Upper lobe of left lung (tissue), 4 donors: ENCODE measurements around the gene RSPRY1.

ENCODE experiments used
- EP300 ChIP-seq, 4 donors: sonication (generic); formaldehyde crosslinking; IDR thresholded peaks; one replicate each; pipeline ENCODE4 v1.5.1; 2017; ENCODE audit warnings: antibody characterized with exemption in 4 of 4, control low read depth in 2 of 4
- POLR2A ChIP-seq, 4 donors: fragments of 450-650 bp; IDR thresholded peaks; one replicate each; pipeline ENCODE4 v1.5.1; 2016 to 2017; ENCODE audit warnings: antibody characterized with exemption in 4 of 4, mild to moderate bottlenecking in 2 of 4
- POLR2AphosphoS5 ChIP-seq, 2 donors: sonication (generic); formaldehyde crosslinking; IDR thresholded peaks; one replicate each; pipeline ENCODE4 v1.5.1; 2017; ENCODE audit warnings: antibody characterized with exemption in 2 of 2
- TF ChIP-seq, protein P1 (sequence below), 6 experiments: fragments of 450-650 bp in 4 of 6; fragments of 200-600 bp in 2 of 6; sonication (generic) in 2 of 6; IDR thresholded peaks; one replicate each; pipeline ENCODE4 v1.5.1; 2016 to 2019; ENCODE audit warnings: antibody characterized with exemption in 6 of 6

GRCh38 chr16:57256601-57257395 is 70.7 kb downstream of the RSPRY1 start:
- TF ChIP-seq POLR2AphosphoS5 (IDR thresholded peaks at IDR 0.05): no peak
- TF ChIP-seq POLR2A (IDR thresholded peaks at IDR 0.05): no peak
- TF ChIP-seq, protein P1, sequence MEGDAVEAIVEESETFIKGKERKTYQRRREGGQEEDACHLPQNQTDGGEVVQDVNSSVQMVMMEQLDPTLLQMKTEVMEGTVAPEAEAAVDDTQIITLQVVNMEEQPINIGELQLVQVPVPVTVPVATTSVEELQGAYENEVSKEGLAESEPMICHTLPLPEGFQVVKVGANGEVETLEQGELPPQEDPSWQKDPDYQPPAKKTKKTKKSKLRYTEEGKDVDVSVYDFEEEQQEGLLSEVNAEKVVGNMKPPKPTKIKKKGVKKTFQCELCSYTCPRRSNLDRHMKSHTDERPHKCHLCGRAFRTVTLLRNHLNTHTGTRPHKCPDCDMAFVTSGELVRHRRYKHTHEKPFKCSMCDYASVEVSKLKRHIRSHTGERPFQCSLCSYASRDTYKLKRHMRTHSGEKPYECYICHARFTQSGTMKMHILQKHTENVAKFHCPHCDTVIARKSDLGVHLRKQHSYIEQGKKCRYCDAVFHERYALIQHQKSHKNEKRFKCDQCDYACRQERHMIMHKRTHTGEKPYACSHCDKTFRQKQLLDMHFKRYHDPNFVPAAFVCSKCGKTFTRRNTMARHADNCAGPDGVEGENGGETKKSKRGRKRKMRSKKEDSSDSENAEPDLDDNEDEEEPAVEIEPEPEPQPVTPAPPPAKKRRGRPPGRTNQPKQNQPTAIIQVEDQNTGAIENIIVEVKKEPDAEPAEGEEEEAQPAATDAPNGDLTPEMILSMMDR (IDR thresholded peaks at IDR 0.05): no peak
- TF ChIP-seq EP300 (IDR thresholded peaks at IDR 0.05): no peak
